Bladder microvascular endothelial cell (primary cell): ENCODE results near the gene INHBB. TPM values are rescaled to one million over a fixed set of nuclear protein-coding genes. Genes with fewer than 3 reads are reported as not detected.

Source experiments
- total RNA-seq: library from RNA; depleted of rRNA; stranded (reverse); fragments of >200 nt; gene quantifications from 2 replicates; pipeline ENCODE4 v1.2.3, GENCODE V29; 2014

Gene INHBB
- total RNA-seq: 0.19 and 6.0 TPM in 2 replicates

GRCh38 chr2:120346026-120346666 lies at the start of gene INHBB:
Gene INHBB (plus strand): TSS chr2:120346136. CDS start chr2:120346189, 53 bp downstream.

Other genes with a start within 250 kb of the INHBB start
- 14.1 and 29.1 TPM in 2 replicates for gene TMEM185B, start 122.7 kb upstream of the INHBB start, total RNA-seq
- gene RALB, start 93.3 kb upstream of the INHBB start, total RNA-seq: 143 and 154 TPM in 2 replicates